Stimulated activated CD4-positive, alpha-beta T cell treated with anti-CD3 and anti-CD28 coated beads, Interleukin-1b, Interleukin-23, amount 100 ng/mL, for 48 hours (primary cell): ENCODE data around the gene GZF1.

Experiments used
- DNase-seq: peaks from one replicate; pipeline ENCODE4 v3.0.0-alpha.2; 2020

The GZF1 gene

DNA sequence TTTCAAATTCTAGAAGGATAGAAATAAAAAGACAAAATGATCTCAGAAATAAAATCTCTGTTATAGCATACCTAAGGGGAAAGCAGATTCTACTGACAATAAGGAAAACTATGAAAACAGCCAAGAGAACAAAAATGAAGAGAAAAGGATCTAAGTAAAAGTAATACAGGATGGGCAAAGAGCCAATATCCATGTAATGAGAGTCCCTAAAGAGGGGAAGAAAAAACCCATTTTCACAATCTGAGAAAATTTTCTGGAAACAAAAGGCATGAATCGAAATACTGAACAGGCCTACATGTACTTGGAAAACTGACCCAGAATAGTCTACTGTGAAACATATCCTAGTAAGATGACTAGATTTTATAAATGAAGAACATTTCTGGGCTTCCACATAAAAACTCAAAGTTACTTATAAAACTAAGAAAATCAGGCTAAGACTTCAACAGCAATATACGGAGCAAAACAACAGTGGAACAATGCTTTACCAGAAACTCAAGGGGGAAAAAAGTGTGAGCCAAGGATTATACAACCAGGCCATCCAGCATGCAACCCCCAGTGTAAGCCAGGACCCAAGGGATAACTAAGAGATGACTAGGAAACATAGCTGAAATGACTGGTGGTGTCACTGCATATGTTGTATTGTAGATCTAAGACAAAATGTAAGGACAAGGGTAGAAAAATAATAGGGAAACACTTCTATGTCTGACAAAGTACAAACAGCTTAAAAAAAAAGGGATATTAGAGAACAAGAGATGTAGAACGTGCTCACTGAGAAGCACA, 49.1 kb downstream of the GZF1 start:
- DNase-seq, result no peak

- DNase-seq, result no peak
These were observed 50.0 kb downstream of the GZF1 start for GRCh38 chr20:23412026-23412425.

DNA sequence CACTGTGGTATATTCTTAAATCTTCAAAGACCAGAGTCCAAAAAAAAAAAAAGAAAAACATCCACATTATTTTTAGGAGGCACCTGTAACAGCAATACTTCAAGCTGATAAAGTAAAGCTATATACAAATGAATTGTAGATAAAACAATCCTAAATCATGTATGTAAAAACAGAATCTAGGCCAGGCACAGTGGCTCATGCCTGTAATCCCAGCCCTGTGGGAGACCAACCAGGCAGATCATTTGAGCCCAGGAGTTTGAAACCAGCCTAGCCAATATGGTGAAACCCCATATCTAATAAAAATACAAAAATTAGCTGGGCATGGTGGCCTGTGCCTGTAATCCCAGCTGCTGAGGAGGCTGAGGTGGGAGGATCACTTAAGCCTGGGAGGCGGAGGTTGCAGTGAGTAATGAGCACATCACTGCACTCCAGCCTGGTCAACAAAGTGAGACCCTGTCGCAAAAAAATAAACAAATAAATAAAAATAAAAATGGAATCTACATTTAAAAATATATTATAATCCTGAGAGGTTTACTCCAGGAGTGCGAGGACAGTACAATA, 52.0 kb downstream of the GZF1 start:
- DNase-seq, result no peak

DNA sequence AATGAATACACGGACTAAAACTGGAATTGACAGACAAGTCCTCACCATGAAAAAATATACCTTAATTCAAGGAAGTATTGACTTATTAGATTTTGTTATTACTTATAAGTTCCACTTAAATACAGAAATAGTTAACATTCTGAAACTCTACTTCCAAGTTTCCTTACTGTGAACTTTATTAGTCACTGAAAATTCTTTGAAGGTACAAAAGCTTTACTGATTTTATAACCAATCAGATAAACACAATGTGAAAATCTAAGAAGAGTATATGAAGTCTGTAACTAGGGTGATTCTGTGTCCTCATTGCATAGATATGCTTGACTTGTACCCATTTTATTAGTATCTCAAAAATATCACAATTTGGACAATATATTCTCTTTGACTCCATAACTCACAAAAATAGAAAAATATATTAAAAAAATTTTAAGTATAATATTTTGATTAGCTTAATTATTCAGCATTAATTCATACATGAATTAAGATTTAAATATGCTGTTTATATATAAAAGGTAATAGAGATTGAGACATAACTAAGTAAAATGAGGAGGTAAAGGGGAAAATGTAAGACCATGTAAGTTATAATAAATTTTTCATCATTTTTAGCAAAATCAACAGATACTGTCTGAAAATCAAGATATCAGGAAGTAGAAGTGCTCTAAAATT, 52.7 kb downstream of the GZF1 start:
- no peak for DNase-seq

DNA sequence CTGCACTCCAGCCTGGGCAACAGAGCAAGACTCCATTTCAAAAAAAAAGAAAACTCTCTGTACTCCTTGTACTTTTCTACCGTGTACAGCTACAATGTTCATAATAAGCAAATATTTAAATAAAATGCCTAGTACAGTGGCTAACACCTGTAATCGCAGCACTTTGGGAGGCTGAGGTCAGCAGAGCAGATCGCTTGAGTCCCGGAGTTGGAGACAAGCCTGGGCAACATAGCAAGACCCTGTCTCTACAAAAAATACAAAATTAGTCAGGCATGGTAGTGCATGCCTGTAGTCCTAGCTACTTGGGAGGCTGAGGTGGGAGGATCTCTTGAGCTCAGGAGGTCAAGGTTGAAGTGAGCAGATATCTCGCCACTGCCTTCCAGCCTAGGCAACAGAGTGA, 53.6 kb downstream of the GZF1 start:
- no peak for DNase-seq

DNA sequence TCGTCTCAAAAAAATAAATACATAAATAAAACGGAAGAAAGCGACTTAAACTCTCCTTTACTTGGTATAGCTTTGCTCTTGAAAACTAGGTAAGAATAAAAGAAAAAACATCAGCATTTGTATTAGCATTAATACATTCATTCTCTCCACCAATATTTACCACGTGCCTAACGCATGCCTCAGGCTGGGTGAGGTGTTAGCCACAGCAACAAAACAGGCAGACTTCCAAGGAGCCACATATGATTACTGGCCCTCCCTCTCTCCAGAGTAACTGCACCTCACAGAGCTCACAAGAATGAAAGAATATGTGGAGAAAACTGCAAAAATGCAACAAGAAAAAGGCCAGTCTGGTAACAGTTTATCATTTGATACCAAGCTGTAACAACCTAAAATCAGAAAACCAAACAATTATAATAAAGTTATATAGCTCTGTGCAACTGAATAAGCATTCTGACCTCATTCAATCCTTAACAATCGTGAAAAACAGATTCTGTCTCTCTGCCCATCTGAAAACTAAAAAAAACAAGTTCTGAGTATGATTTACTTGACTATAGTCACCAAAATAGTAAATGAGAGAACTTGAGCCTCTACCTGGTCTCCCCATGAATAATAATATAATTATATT, 54.1 kb downstream of the GZF1 start:
- no peak for DNase-seq

DNA sequence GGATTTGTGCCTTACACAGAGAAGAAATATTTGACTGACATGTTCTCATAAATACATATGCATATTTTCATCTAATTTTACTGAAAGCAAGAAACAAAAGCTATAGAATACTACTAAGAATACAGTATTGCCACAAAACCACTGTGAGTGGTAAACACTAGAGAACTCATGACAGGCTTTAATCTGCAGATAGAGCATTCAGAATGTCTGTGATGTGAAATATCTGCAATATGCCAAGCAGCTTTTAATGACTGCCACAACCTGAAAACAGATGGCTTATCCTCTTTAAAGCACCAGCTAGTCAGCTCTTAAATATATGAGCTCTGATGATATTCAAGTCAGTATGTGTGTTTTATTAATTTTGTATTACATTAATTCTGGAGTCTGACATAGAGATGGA, 55.9 kb downstream of the GZF1 start:
- no peak for DNase-seq

DNA sequence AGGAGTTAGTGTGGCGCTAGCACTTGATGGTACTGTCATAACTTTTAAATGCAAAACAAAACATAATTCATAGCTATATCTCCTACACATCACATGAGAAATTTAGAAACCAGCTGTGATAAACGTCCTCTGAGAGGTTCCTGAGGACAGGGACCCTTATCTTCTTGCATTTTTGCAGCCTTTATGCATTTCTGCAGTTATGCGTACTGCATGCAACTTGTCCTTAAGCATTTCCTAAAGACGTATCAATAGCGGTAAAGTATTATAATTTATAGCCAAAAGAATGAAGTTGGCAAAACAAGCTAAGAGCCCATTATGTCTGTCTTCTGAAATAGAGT, 57.6 kb downstream of the GZF1 start:
- DNase-seq, result no peak

DNA sequence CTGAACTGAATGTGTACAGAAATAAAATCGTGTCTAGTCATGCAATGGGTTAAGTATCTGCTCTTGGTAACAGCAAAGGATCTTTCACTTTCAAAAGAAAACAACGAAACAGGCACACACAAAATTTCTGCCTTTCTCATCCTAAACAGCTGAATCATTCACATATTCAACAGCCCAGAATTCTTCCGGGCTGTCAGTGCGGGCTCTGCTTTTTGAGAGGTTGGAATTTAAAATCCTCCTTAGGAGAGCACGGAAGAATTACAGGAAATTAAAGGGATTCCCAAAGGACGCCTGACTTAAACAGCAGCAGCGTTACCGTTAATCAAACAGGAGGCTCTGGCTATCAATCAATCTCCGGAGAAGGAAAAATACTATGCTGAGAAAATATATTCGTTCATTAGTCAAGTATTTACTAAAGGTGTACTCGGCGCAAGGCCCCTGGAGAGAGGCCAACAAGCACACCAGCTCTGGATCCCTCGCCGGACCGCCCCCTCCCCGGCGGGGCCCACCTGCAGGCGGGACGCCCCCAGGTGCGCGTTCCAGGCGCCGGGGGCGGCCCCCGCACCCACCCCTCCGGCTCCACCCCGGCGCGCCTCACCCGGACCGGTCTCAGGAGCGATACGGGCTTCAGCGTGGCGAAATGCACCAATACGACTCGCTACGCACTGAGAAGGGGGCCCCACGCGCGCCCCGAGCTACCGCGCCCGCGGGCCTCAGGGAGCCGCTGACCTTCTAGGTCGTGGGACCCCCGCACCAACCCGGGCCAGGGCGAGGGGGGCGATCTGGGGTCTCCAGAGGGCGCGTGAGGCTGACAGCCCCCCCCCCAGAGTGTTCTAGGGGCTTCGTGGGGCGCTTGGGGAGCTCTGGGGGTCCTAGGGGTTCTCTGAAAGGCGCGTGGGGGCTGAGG, 58.3 kb downstream of the GZF1 start:
- peak; percentile 42 for DNase-seq

DNA sequence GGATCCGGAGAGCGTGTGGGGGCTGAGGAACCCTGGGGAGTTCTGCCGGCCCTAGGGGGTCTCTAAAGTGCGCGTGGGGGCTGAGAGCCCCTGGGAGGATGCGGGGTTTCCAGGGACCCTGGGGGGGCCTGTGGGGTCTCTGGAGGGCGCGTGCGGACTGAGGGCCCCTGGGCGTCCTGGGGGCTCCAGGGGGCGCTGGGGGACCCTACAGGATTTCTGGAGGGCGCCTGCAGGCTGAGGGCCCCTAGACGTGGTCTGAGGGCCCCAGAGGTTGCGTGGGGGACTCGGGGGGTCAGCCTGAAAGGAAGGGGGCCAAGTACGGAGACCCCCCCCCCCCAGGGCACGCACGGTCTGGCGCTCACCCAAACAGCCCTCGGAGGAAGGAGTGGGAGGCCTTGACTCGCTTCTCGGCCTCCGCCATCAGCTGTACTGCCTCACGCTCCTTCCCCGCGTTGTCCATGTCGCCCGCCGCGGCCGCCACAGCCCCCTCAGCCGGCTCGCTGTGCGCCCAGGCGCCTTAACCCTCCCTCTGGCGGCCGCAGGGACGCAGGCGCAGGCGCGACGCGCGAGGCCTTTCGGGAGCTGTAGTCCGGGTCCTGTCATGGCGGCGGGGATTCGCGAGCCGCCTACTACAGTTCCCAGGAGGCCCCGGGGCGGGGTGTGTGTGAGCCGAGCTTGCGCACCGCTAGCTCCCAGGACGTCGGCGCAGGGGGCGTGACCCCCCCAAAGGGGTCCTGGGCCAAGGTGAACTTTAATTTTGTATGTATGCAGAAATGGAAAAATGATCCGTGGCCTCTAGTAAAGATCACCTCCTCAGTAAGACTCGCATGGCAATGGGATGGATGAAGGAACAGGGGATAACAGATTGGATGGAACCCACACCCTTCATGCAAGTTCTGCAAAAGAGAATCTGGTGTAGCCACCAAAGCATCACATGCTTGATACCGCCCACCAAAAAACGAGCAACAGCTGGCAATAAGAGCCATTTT, 59.3 kb downstream of the GZF1 start, which contains the start of gene NAPB:
NAPB (minus strand) TSS at position 546 of the 989 bp plus-strand sequence; CDS start at position 460, 86 bp downstream.
- peak; percentile 92 for DNase-seq
